PC-3 (cell line): Measurements from ENCODE around the gene MYH14.

Source experiments
- CTCF ChIP-seq: fragments of 300-600 bp; sonication (generic); conservative IDR thresholded peaks from 2 replicates; pipeline ENCODE4 v1.5.1; 2017; ENCODE audit warnings: antibody characterized with exemption, low read depth, mild to moderate bottlenecking, low read length
- EZH2 ChIP-seq: fragments of 300-600 bp; sonication (generic); IDR thresholded peaks from one replicate; pipeline ENCODE4 v1.6.1; 2017; ENCODE audit warnings: antibody characterized with exemption, mild to moderate bottlenecking, low read length; ENCODE audit not compliant: unreplicated experiment
- EZH2phosphoT487 ChIP-seq: fragments of 300-600 bp; sonication (generic); IDR thresholded peaks from 2 replicates; pipeline ENCODE4 v1.6.1; 2018; ENCODE audit warnings: mild to moderate bottlenecking, antibody characterized with exemption, low read length, borderline replicate concordance

GRCh38 chr19:50231821-50232220, 28.4 kb downstream of the MYH14 start:
- TF ChIP-seq CTCF (no peak), EZH2 (no peak), EZH2phosphoT487 (no peak)
